ENCODE results near the gene RDH8. TPM values are rescaled to one million over a fixed set of nuclear protein-coding genes. Genes with fewer than 3 reads are reported as not detected.
A peak's percentile ranks its signal among the peaks of the same experiment; 100 is the strongest.

The RDH8 gene, protein sequence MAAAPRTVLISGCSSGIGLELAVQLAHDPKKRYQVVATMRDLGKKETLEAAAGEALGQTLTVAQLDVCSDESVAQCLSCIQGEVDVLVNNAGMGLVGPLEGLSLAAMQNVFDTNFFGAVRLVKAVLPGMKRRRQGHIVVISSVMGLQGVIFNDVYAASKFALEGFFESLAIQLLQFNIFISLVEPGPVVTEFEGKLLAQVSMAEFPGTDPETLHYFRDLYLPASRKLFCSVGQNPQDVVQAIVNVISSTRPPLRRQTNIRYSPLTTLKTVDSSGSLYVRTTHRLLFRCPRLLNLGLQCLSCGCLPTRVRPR
- not detected in 2 replicates for total RNA-seq (2014; rRNA removed; shearing (Covaris generic); ENCODE audit: low replicate concordance)

DNA sequence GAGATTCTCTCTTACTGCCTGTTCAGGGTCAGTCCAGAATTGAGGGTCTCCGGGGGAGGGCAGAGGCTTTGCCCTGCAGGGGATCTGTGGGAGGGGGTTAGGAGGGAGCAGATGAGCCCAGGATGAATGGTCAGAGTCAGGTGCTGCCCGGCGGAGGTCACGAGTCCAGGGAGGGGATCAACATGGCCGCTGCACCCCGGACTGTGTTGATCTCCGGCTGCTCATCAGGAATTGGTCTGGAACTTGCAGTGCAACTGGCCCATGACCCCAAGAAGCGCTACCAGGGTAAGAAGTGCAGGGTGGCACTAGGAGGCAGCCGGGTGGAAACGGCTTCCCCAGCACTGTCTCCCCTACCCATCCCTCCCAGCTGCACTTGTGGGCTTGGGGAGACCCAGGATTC is at the start of gene RDH8:
Gene RDH8 (plus strand): TSS at position 168 of the 400 bp plus-strand sequence. CDS start 15 bp downstream, at position 183.
- H3K27me3 ChIP-seq, result peaks cover 41% of the 10 kb centered on the region
- no peak within 1 kb of the TSS for H3K4me3 ChIP-seq
- DNase-seq, result no peak
- H3K36me3 ChIP-seq, result no peaks in the 10 kb centered on the region
- no peaks in the 10 kb centered on the region for H3K9me3 ChIP-seq

DNA sequence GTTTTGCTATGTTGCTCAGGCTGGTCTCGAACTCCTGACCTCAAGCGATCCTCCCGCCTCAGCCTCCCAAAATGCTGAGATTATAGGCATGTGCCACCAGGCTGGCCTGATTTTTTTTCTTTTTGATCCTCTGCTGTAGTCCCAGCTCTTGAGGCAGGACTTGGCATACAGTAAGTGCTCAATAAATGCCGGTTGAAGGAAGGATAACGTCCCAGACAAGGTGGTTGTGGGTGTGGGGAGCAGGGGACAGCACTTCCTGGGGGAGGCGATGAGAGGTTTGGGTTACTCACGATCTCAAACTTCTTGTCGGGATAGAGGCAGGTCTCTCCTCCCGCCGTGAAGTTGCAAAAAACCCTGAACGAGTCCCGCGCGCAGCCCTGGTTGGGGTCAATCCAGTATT is 47.3 kb upstream of the RDH8 start:
- Histone ChIP-seq H3K27me3 (no peaks in the 10 kb centered on the region), H3K4me3 (no peak overlapping the region), H3K36me3 (peaks cover under 1% of the 10 kb centered on the region; the same call in 1 of the 2 replicates), H3K9me3 (no peaks in the 10 kb centered on the region)
- no peak for DNase-seq

DNA sequence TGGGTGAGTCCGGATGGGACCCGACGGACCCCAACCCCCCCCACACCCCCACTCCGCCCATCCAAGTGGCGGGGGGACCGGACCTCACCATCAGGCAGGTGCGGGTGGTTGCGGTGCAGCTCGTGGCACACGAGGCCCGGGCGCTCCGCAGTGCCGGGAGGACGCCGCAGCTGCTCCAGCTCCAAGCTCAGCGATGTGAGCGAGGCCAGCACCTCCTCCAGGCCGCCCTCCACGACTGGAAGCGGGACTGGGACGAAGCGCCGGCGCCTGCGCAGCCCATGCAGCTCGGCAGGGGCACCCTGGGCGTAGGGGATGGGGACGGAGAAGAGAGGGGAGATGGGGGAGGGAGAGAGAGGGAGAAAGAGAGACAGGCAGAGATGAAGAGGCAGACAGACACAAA is 46.8 kb upstream of the RDH8 start:
- Histone ChIP-seq H3K36me3 (no peaks in the 10 kb centered on the region), H3K4me3 (no peak overlapping the region), H3K27me3 (no peaks in the 10 kb centered on the region), H3K9me3 (no peaks in the 10 kb centered on the region)
- no peak for DNase-seq

DNA sequence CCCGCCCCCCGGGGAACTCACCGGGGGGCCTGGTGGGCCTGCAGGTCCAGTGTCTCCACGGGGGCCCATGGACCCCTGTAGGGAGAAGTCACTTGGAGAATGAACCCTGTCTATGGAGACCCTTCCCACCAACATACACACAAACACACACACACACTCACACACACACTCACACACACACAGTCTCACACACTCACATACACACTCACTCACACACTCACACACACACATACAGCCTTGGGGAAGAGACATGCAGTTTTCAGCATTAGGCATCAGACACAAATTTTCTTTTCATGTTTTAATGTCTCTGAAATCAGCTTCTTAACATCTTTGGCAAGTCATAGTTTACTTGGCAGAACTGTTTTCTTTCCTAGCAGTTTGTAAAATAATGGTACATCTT is 46.0 kb upstream of the RDH8 start:
- no peaks in the 10 kb centered on the region for H3K9me3 ChIP-seq
- no peaks in the 10 kb centered on the region for H3K27me3 ChIP-seq
- H3K36me3 ChIP-seq, result no peaks in the 10 kb centered on the region
- no peak overlapping the region for H3K4me3 ChIP-seq
- DNase-seq, result no peak

GRCh38 chr19:9968820-9969687 is 44.2 kb upstream of the RDH8 start:
- no peak for DNase-seq
- no peak overlapping the region for H3K4me3 ChIP-seq
- H3K36me3 ChIP-seq, result no peaks in the 10 kb centered on the region
- no peaks in the 10 kb centered on the region for H3K9me3 ChIP-seq
- no peaks in the 10 kb centered on the region for H3K27me3 ChIP-seq

- Histone ChIP-seq H3K27me3 (no peaks in the 10 kb centered on the region), H3K9me3 (no peaks in the 10 kb centered on the region), H3K36me3 (no peaks in the 10 kb centered on the region), H3K4me3 (no peak overlapping the region)
- DNase-seq, result no peak
Observed at GRCh38 chr19:9969688-9969975, 43.7 kb upstream of the RDH8 start.

DNA sequence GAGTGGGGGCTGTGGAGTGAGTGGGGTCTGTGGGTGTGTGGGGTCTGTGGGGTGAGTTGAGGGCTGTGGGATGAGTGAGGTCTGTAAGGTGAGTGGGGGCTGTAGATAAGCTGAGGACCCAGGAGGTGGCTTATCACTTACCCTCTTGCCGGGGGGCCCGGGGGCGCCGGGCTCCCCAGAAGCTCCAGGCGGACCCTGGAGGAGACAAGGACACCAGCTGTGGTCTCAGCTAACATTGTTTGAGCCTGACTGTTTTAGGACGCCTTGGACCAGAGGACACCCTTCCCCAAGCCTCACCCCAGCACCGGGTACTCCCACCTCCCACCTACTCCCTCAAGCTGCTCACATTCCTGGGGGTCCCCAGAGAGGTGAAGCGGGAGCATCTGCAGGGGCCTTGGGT is 42.8 kb upstream of the RDH8 start:
- H3K27me3 ChIP-seq, result no peaks in the 10 kb centered on the region
- no peaks in the 10 kb centered on the region for H3K36me3 ChIP-seq
- no peak for DNase-seq
- no peaks in the 10 kb centered on the region for H3K9me3 ChIP-seq
- no peak overlapping the region for H3K4me3 ChIP-seq

GRCh38 chr19:9971166-9971897 is 42.0 kb upstream of the RDH8 start:
- Histone ChIP-seq H3K36me3 (no peaks in the 10 kb centered on the region), H3K9me3 (no peaks in the 10 kb centered on the region), H3K27me3 (no peaks in the 10 kb centered on the region), H3K4me3 (no peak overlapping the region)
- DNase-seq, result no peak

DNA sequence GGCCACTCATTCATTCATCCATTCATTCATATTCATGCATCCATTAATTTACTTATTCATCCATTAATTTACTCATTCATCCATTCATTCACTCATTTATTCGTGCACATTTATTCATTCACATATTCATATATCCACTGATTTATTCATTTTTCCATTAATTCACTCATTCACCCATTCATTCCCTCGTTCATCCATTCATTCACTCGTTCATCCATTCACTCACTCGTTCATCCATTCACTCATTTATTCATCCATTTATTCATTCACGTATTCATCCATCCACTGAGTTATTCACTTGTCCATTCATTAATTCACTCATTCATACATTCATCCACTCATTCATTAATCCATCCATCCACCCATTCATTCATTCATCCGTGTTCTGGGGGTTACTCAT is 41.2 kb upstream of the RDH8 start:
- Histone ChIP-seq H3K36me3 (no peaks in the 10 kb centered on the region), H3K9me3 (no peaks in the 10 kb centered on the region), H3K4me3 (no peak overlapping the region), H3K27me3 (no peaks in the 10 kb centered on the region)
- no peak for DNase-seq

DNA sequence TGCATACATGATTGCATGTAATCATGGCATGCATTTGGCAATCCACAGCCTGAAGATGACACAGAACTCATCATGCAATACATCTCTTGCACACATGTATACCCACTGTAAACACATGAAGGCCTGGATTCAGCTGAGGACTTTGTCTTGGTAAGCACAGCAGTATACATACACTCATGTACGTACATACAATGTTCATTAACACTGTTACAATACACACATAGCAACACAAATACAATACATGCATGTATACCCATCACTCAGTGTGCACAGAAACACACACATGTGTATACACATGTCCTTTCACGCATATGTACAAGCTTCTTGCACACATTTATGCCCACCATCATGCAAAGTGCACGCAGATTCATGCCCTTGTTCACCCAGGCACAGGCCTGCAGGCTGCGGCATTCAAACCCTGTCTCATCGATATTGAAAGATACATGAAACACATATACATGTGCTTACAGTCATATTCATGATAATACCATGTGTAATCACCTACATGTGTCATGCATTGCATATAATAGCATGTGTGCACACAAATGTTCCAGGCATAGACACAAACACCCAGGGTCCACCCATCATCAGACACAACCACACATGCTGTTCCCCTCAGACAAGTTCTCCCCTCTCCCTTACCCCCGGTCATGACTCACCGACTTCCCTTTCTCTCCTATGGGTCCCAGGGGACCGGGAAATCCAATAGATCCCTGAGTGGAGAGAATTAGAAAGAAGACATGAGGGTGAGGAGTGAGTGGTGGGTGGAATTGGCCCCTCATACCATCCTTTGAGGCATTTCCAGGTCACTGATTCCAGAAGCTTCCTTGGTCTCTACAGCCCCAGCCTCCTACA is 31.6 kb upstream of the RDH8 start:
- peak; percentile 28 for DNase-seq
- Histone ChIP-seq H3K36me3 (no peaks in the 10 kb centered on the region), H3K9me3 (no peaks in the 10 kb centered on the region), H3K27me3 (no peaks in the 10 kb centered on the region), H3K4me3 (no peak overlapping the region)

DNA sequence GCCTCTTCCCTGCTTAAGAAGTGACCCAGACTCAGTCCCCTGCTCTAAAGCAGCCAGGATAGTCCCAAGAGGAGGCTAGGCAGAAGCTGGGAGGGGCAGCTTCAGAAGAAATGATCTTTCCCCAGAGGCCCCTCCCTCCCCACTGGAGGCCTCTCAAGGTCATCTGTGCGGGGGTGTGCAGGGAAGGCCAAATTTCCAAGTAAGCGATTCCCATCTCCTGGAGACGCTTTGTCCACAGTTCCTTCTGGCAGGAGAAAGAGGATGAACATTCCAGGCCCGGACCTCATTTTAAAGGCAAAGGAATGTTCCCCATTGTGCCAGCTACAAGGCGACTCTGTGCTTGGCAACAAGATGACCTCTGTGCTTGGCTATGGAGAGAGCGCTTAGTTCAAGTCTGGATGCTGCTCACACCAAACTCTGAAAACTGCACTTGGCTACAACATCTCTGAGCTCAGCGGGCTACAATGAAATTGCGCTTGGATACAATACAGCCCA is 26.4 kb upstream of the RDH8 start:
- DNase-seq, result peak; percentile 92
- H3K4me3 ChIP-seq, result no peak overlapping the region

DNA sequence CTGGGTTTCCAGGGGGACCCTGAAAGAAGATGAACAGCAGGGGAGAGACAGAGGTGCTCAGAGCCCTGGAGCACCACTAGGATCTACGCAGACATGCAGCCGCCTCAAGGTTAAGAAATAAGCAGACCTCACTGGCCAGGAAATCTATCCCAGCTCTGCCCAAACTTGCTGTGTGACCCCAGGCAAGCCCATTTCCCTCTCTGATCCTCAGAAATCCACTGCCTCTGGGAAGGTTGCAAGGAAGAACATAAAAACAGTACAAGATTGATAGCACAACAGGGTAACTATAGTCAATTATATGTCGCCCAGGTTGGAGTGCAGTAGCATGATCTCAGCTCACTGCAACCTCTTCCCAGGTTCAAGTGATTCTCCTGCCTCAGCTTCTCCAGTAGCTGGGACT is 23.8 kb upstream of the RDH8 start:
- Histone ChIP-seq H3K27me3 (no peaks in the 10 kb centered on the region), H3K36me3 (no peaks in the 10 kb centered on the region), H3K4me3 (no peak overlapping the region), H3K9me3 (no peaks in the 10 kb centered on the region)
- DNase-seq, result no peak

More for the DNA sequence above, 26.4 kb upstream of the RDH8 start:
- no peaks in the 10 kb centered on the region for H3K27me3 ChIP-seq
- no peaks in the 10 kb centered on the region for H3K36me3 ChIP-seq
- H3K9me3 ChIP-seq, result no peaks in the 10 kb centered on the region

- Histone ChIP-seq H3K27me3 (no peaks in the 10 kb centered on the region), H3K9me3 (no peaks in the 10 kb centered on the region), H3K36me3 (no peaks in the 10 kb centered on the region), H3K4me3 (no peak overlapping the region)
- no peak for DNase-seq
Observed at GRCh38 chr19:9991425-9992191, 21.7 kb upstream of the RDH8 start.

- no peaks in the 10 kb centered on the region for H3K36me3 ChIP-seq
- H3K27me3 ChIP-seq, result no peaks in the 10 kb centered on the region
- DNase-seq, result no peak
- H3K9me3 ChIP-seq, result no peaks in the 10 kb centered on the region
- no peak overlapping the region for H3K4me3 ChIP-seq
Observed at GRCh38 chr19:9995084-9995483, 18.2 kb upstream of the RDH8 start.

DNA sequence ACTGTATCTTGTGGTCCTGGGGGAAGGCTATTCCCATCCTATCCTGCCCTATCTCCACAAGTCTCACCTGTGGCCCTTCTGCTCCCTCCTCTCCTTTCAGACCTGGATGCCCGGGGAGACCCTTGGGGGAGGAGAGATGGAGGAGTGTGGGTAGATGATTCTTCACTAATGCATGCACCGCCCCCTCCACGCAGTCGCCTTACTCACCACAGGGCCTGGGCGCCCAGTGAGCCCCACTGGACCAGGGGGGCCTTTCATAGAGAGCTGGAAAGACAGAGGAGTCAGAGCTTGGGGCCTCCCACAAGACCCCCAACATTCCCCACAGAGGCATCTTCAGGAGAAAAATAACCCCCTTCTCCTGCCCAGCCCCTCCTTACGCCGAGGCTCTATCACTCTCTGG is 17.3 kb upstream of the RDH8 start:
- Histone ChIP-seq H3K36me3 (no peaks in the 10 kb centered on the region), H3K4me3 (no peak overlapping the region), H3K27me3 (no peaks in the 10 kb centered on the region), H3K9me3 (no peaks in the 10 kb centered on the region)
- DNase-seq, result no peak

GRCh38 chr19:9996541-9996940 is 16.7 kb upstream of the RDH8 start:
- no peak for DNase-seq
- Histone ChIP-seq H3K9me3 (no peaks in the 10 kb centered on the region), H3K27me3 (no peaks in the 10 kb centered on the region), H3K4me3 (no peak overlapping the region), H3K36me3 (no peaks in the 10 kb centered on the region)
